ENCODE results near the gene FATE1.

DNA sequence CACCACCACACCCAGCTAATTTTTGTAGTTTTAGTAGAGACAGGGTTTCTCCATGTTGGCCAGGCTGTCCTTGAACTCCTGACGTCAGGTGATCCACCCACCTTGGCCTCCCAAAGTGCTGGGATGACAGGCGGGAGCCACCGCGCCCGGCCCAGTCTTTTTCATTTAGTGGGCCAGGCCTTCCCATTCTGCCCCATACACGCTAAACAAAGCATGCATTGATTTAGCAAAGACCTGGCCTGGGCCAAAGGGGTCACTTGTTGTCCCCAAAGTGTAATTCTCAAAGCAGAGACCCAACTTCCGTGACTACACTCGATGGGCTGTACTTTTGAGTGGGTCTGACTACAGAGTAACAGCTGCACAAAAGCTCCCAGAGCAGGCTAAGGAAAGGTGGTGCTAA, 47.9 kb downstream of the FATE1 start:
- TF ChIP-seq POLR2A (IDR thresholded peaks at IDR 0.05; ENCODE audit: control extremely low read depth in 1 of 2, low read depth in 2 of 2, low read length in 2 of 2) (no peak), POU5F1 (IDR thresholded peaks at IDR 0.05; ENCODE audit: low read depth, low read length) (no peak), EZH2 (IDR thresholded peaks at IDR 0.05; ENCODE audit: low read depth, low read length, severe bottlenecking) (no peak)
- TF ChIP-seq, protein P1, sequence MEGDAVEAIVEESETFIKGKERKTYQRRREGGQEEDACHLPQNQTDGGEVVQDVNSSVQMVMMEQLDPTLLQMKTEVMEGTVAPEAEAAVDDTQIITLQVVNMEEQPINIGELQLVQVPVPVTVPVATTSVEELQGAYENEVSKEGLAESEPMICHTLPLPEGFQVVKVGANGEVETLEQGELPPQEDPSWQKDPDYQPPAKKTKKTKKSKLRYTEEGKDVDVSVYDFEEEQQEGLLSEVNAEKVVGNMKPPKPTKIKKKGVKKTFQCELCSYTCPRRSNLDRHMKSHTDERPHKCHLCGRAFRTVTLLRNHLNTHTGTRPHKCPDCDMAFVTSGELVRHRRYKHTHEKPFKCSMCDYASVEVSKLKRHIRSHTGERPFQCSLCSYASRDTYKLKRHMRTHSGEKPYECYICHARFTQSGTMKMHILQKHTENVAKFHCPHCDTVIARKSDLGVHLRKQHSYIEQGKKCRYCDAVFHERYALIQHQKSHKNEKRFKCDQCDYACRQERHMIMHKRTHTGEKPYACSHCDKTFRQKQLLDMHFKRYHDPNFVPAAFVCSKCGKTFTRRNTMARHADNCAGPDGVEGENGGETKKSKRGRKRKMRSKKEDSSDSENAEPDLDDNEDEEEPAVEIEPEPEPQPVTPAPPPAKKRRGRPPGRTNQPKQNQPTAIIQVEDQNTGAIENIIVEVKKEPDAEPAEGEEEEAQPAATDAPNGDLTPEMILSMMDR (IDR thresholded peaks at IDR 0.05; ENCODE audit: control extremely low read depth in 1 of 3, insufficient read depth in 1 of 3, low read depth in 1 of 3, low read length in 3 of 3): no peak
- TF ChIP-seq, protein P2, sequence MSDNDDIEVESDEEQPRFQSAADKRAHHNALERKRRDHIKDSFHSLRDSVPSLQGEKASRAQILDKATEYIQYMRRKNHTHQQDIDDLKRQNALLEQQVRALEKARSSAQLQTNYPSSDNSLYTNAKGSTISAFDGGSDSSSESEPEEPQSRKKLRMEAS (IDR thresholded peaks at IDR 0.05): no peak

Measured in H1 (cell line).